Activated T-cell treated with anti-CD3 and anti-CD28 coated beads for 1 hour (primary cell): ENCODE data around the gene ALDH3B2.

Source experiments
- DNase-seq: peaks from one replicate; pipeline ENCODE4 v3.0.0-alpha.2; 2020; ENCODE audit warnings: low read depth

The ALDH3B2 gene

GRCh38 chr11:67613313-67613959, 61.0 kb downstream of the ALDH3B2 start:
- DNase-seq: no peak

DNA sequence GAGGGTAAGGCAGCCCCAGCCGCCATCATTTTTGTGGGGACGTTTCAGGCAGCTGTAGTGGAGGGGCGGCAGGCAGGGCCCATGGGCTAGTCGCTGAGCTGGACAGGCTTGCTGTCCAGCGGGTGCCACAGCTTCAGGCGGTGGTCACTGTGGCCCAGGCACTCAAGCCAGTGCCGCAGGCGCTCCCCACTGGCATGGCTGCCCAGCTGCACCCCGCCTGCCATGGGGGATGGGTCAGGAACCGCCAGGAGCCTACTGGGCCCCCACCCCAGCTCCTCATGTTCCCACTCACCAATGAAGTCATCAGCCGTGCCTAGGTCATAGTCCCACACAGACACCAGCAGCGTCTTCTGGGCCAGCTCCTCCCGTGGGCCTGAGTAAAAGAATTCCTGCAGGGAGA, 61.7 kb downstream of the ALDH3B2 start:
- no peak for DNase-seq
